VCaP (cell line): Measurements from ENCODE around the gene JPH2.

ENCODE experiments used
- H3K27ac ChIP-seq: fragments of 450-650 bp; 2 replicates; pipeline ENCODE4 v1.5.1; 2017
- TF ChIP-seq, protein P1 (sequence below): fragments of 450-650 bp; conservative IDR thresholded peaks from 2 replicates; pipeline ENCODE4 v1.5.1; 2017; ENCODE audit warnings: mild to moderate bottlenecking, moderate library complexity

JPH2 gene

DNA sequence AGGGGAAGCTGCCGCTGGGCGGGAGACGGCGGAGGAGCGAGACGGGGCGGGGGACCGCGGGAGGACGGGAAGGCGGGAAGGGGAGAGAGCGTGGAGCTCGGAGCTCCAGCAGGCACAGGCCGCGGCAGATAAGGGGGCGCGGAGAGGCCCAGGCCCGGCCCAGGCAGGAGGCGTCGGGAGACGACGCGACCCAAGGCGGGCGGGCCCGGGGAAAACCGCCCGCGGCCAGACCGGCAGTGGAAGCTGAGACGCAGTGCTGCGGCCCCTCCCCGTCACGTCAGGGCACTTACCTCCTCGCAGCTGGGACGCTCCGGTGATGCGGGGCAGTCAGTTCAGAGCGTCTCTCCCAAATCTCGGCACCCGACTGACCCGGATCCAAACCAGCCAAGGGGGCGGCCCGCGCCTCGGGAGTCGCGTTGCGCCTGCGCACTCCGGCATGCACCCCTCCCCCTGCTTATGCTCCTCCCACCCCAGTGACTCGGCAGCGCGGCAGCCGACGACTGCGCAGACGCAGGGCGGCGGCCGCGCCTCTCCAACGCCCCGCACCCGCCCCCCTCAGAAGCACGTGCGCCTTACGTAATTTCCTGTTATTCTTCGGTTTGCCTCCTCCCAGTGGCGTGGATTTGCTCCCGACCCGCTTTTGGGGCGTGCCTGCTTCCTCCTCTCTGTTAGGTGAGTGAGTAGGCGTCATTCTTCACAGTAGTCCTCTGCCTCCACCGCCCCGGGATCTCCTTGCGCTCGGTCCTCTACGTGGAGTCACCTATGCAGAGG is 23.6 kb upstream of the JPH2 start, which contains the start of gene OSER1:
TSS of gene OSER1 (minus strand) at position 366 of the 771 bp plus-strand sequence. CDS start 3,814 bp downstream, outside the sequence.
- H3K27ac ChIP-seq = peak within 1 kb of the TSS; percentile 99
- TF ChIP-seq, protein P1, sequence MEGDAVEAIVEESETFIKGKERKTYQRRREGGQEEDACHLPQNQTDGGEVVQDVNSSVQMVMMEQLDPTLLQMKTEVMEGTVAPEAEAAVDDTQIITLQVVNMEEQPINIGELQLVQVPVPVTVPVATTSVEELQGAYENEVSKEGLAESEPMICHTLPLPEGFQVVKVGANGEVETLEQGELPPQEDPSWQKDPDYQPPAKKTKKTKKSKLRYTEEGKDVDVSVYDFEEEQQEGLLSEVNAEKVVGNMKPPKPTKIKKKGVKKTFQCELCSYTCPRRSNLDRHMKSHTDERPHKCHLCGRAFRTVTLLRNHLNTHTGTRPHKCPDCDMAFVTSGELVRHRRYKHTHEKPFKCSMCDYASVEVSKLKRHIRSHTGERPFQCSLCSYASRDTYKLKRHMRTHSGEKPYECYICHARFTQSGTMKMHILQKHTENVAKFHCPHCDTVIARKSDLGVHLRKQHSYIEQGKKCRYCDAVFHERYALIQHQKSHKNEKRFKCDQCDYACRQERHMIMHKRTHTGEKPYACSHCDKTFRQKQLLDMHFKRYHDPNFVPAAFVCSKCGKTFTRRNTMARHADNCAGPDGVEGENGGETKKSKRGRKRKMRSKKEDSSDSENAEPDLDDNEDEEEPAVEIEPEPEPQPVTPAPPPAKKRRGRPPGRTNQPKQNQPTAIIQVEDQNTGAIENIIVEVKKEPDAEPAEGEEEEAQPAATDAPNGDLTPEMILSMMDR = no peak

DNA sequence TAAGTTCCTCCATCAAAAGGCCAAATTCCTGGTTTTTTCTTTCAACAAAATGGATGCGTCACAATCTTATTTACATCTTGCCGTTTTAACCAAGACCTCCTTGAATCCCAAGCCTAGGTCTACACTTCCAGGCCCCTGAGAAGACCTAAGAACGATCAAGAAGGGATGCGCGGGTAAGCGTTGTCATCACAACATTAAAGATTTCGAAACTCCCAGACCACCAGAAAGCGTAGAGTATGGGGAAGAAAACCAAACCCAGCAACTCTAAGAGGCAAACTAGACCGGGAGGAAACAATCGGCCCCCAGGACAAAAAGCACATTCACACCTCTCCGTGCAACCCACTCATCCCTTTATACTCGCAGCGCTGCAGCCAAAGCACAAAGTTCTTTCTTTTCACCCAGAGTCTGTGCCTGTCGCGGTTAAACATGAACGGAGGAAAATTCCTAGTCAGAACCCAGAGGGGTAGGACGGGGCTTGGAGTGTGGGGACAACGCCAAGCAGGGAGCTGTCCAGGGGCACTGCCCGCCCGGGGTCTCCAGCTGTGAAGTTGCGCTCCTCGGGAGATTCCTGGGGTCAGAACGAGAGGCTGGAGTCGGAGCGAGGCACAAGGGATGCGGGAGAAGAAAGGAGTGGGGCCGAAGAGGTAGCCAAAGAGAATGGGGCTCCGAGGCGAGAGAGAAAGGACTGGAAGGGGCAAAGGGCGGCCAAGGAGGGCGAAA is 22.9 kb upstream of the JPH2 start:
- peak overlapping the region; percentile 99 for H3K27ac ChIP-seq
- TF ChIP-seq, protein P1 = no peak

DNA sequence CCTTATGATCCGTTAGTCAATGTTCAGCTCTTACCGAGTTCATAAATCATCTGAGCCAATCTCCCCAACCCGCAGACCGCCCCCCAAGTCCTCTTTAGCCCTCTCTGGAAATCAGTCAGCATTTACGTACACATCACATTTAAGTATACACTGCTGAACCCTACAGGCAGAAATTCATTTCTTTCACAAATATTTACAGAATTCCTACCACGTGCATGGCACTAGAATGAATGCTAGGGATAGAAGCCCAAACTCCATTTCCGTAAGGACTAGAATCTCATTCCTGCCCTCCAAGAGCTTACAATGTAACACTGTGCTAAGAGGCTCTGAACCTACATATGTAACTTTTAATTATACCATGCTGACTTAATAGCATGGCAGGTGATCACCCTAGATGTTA is 21.8 kb upstream of the JPH2 start:
- TF ChIP-seq, protein P1 = no peak
- peak overlapping the region; percentile 99 for H3K27ac ChIP-seq

DNA sequence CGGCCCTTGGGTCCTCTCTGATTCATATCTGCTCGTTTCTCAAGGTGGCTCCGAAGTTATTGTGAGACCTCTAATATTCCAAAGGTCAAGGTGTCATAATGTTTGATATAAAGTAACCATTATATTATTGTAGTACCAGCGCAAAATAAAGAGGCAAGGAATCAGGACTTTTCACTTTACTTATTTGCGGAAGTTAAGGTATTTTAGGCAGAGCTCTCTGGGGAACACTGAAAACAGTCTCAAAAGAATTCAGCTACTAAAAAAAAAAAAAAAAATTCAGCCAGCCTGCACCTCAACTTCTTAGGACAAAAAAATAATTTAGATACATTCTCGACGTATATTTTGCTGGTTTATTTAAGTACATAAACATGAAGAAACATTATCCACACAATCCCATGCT is 21.2 kb upstream of the JPH2 start:
- TF ChIP-seq, protein P1 = no peak
- H3K27ac ChIP-seq = peak overlapping the region; percentile 99

DNA sequence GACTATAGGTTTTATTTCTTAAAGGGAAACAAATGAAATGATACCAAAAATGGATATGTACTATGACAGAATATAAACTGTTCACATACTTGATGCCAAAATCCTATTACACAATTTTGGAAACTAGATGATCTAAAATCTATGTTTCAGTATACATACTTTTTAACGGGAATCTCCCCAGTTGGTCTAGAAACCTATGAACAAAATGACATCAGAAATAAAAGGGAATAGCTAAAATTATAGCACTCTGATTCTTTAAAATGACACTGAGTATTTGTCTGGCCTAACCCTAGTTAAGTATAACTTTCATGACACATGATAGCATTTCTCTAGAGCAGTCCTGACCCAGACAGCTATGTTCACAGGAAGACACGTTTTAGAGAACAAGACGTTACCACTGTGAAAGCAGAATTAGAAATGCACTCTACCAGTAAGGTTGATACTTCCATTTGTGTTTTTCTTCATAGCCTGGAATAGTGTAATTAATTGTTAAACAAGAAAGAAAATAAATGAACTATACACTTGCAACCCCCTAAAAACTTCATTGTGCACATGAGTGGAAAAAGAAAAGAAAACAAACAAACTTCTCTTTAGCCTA is 20.2 kb upstream of the JPH2 start:
- TF ChIP-seq, protein P1 = no peak
- peak overlapping the region; percentile 99 for H3K27ac ChIP-seq

DNA sequence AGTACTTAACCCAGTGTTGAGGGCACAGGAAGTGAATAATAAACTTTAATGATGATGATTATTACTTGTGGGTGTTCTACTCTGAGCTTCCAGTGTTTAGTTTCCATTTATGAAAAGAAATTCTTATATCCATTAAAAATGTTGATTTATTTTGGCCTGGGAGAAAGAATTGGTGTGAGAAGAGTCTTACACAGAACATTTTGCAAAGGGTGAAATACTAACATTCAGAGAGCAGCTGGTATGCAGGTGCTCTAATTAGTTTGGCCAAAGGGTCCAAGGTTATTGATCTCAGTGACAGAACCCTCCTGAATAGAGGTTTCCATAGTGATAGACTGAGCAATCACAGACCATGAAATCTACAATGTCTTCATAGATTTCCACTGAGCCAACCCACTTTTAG is 19.1 kb upstream of the JPH2 start:
- peak overlapping the region; percentile 86; the same call in 1 of the 2 replicates for H3K27ac ChIP-seq
- TF ChIP-seq, protein P1 = no peak

DNA sequence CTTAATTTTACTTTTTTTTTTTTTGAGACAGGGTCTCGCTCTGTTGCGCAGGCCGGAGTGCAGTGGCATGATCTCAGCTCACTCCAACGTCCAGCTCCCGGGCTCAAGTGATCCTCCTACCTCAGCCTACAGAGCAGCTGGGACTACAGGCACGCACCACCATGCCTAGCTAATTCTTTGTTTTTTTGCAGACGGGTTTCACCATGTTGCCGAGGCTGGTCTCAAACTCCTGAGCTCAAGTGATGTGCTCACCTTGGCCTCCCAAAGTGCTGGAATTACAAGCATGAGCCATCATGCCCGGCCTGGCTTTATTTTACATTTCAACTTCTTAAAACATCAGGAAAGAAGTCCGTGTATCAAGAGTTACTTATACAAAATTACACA is 17.8 kb upstream of the JPH2 start:
- peak overlapping the region; percentile 86 for H3K27ac ChIP-seq
- TF ChIP-seq, protein P1 = no peak
